HG02973 (cell line): ENCODE results near the gene CDH16.

ENCODE experiments used
- ATAC-seq: cut with Tn5 transposase; IDR thresholded peaks from one replicate; pipeline ENCODE4 v1.9.1; 2021; ENCODE audit warnings: moderate library complexity; ENCODE audit not compliant: unreplicated experiment

The CDH16 gene

GRCh38 chr16:66911801-66912200 lies 6.9 kb downstream of the CDH16 start:
- no peak for ATAC-seq

- no peak for ATAC-seq
Measured at GRCh38 chr16:66911112-66911511, 7.6 kb downstream of the CDH16 start.

GRCh38 chr16:66910175-66910940 lies 8.3 kb downstream of the CDH16 start:
- ATAC-seq: no peak

DNA sequence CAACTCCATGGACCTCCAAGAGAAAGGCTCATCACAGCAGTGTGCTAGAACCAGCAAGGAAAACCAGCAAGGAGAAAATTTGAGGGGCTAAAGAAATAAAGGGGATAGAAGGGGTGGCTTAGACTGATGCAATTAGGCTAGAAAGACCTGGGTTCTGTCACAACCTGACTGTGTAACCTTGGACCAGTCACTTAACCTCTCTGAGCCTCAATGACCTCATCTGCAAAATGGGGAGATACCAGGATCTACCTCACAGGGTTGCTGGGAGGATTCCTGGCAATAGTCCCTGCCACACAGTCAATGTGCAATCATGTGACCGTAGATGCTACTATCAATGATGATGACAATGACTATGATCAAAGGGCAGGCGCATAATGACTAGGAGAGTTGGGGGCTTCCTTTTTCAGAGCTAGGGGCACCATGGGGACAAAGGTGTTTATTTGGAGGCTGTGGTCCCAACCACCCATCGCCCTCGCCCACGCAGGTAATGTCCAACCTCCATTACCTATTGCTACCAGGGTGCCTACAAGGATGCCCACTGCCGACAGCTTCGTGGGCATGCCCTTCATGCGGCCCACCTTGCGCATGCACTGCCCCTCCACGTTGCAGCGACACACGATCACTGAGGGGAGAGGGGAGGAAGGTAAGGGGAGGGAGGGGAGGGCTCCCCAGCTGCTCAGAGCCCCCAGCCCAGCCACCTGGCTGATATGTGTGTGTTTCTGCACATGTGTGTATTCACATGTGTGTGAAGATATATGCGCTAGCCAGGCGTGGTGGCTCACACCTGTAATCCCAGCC lies 9.7 kb downstream of the CDH16 start:
- no peak for ATAC-seq

DNA sequence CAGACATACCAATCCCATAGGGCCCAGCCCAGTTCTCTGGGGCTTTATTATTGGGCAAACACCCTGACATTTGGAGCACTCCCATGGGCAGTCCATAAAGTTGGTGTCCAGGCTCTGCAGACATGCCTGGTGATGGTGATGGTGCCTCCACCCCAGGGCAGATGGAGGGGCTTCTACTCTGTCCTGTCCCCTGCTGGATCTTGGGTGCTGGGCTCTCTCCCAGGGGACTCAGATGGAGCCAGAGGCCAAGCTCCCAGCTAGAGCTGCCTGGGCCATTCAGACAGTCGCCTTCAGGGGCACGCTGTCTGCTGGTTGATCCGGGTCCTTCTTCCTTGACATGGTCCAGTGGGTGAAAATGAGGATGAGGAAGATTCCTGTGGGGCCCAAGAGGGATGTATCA lies 10.6 kb downstream of the CDH16 start:
- ATAC-seq: no peak

- ATAC-seq: no peak
Measured at GRCh38 chr16:66906916-66907836, 11.5 kb downstream of the CDH16 start.

- ATAC-seq: no peak
Measured at GRCh38 chr16:66905633-66906539, 12.8 kb downstream of the CDH16 start.

GRCh38 chr16:66904846-66905632 lies 13.6 kb downstream of the CDH16 start:
- no peak for ATAC-seq

DNA sequence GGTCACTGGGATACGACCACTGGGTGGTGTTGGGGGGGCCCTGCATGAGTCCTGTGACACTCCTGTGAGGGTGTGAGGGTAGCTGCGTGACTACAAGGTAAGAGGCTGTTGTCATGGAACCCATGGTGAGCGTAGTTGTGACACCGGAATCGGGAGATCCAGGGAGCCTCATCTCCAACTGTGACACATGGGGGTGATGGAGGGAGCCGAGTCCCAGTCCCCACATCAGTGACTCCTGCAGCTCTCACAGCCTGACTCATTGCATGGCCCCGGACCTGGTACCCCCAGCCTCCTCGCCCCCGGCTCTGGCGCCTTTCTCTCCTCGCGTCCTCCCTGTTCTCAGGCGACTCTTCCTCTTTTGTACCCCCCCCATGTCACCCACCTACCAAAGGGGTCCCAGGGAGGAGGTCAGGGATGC lies 14.2 kb downstream of the CDH16 start:
- no peak for ATAC-seq

DNA sequence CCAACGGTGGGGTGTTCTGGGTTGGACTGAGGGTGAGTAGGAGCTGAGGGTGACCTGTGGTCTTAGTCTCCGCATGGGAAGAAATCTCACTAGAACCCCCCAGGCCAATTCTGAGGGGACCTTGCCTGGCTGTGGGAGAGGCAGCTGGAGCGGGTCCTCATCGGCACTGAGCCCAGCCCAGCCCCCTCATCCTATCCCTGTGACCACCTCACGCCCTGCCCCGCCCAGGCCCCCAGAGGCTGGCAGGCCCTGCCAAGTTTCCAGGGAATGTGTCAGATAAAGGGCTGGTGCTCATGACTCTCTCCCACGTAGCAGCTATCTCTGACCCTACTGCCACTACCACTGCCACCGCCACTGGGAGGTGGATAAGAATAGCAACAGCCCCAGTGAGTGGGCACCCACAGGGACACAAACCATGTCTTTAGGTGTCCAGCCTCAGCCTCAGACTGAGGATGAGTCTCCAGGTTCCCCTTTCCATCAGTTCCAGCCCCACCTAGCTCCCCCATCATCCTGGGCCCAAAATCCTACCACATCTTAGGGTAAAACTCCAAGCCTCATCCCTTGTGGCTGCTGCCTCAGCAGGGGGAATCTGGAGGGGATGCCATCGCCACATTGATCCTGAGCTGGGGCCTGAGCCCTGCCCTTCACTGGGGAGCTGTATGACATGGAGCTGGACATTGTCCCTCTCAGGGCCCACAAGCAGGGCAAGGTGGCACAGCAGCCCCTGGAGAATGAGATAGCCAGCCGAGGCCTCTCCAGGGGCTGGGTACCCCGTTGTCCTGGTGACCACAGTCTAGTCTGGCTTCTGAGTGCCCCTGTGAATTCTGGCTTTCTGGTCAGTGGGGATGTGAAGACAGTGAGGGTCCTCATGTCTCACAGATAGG lies 14.9 kb downstream of the CDH16 start:
- ATAC-seq: no peak

GRCh38 chr16:66902648-66903543 lies 15.8 kb downstream of the CDH16 start:
- ATAC-seq: no peak

GRCh38 chr16:66901626-66902025 lies 17.1 kb downstream of the CDH16 start:
- no peak for ATAC-seq

GRCh38 chr16:66900721-66901441 lies 17.8 kb downstream of the CDH16 start:
- ATAC-seq: no peak

DNA sequence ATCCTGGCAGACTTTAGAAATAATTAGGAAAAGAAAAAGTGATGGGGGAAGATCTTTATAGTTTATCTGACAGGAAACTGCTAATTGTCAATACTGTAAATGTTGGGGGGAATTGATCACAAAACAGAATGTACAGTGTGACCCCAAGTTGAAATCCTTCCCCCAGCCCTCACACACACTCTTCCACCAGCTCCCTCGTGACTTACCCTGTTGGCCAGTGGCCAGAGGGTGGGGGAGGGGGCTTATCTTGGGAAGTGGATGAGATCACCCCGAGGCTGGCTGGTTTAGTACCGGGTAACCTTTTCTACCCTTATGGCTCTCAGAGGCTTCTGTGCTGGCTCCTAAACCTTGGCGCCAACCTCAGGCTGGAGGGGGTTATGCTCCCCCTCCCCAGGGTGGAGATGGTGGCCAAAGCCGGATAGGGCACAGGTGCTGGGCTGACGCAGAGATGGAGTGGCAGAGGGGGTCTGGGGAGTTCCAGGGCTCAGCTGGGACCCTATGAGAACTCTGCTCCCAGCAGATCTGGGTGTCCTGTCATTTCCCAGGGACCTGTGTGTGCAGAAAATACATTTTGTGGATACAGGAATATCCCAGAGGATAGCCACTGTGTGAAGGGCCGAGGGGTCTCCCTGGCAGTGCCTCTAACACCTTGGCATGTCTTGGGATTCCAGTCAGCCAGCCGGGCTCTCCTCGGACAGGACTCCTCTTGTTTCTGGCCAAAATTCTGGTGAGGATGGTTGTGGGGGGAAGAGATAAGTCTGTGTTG lies 18.6 kb downstream of the CDH16 start:
- ATAC-seq: no peak

- ATAC-seq: no peak
Measured at GRCh38 chr16:66899310-66899944, 19.3 kb downstream of the CDH16 start.

DNA sequence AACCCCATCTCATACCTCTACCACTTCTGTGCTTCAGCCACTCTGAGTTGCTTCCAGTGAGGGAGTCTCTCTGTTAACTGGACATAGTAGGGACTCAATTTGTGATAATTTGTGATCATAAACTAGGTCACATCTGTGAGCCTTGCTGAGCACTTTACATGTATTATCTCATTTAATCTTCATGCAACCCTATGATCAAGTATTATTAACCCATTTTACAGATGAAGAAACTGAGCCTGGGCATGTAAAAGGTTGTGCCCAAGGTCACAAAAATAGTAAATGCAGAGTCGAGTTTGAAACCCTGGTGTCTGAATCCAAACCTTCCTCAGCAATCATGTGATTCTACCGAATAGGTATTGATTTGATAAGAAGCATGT lies 19.8 kb downstream of the CDH16 start:
- ATAC-seq: no peak
